Psoas muscle (tissue), 8 donors: ENCODE data around the gene TAS2R38. TPM values are rescaled to one million over a fixed set of nuclear protein-coding genes. Genes with fewer than 3 reads are reported as not detected.

ENCODE experiments used
- ATAC-seq, 4 donors: fragments of 200-7000 bp; cut with Tn5 transposase; one replicate each; pipeline ENCODE4 v1.9.1; 2020; ENCODE audit warnings: moderate library complexity in 3 of 4, mild to moderate bottlenecking in 2 of 4
- DNase-seq, 2 donors: peaks; one replicate each; pipeline ENCODE4 v3.0.0-alpha.2; 2020
- H3K27ac ChIP-seq: fragments of 200-600 bp; one replicate; pipeline ENCODE4 v1.8.0; 2022
- H3K27me3 ChIP-seq, 3 donors: fragments of 200-600 bp in 1 of 3; one replicate each; pipeline versions ENCODE4 v1.6.1 to v1.8.0; 2013 to 2022; ENCODE audit warnings: low read length in 2 of 3, mild to moderate bottlenecking in 2 of 3, moderate library complexity in 1 of 3; ENCODE audit not compliant: insufficient read depth in 3 of 3
- H3K36me3 ChIP-seq, 2 donors: fragments of 200-600 bp in 1 of 2; one replicate each; pipeline versions ENCODE4 v1.6.1 to v1.8.0; 2013 to 2022; ENCODE audit warnings: low read depth in 1 of 2, mild to moderate bottlenecking in 1 of 2, moderate library complexity in 1 of 2; ENCODE audit not compliant: insufficient read depth in 1 of 2
- H3K4me1 ChIP-seq: fragments of 200-600 bp; one replicate; pipeline ENCODE4 v1.8.0; 2022
- H3K4me3 ChIP-seq: fragments of 200-600 bp; one replicate; pipeline ENCODE4 v1.8.0; 2022; ENCODE audit warnings: mild to moderate bottlenecking
- H3K9me3 ChIP-seq: fragments of 200-600 bp; one replicate; pipeline ENCODE4 v1.8.0; 2022
- CTCF ChIP-seq: fragments of 200-600 bp; IDR thresholded peaks from one replicate; pipeline ENCODE4 v1.8.0; 2022; ENCODE audit warnings: antibody characterized with exemption
- WGBS, 3 donors: extraction: QIAGEN DNeasy Blood & Tissue Kit; methylation state at CpG; one replicate each; pipeline versions ENCODE4 v1.1.6 to v1.1.7; 2013; 5-methylcytosine and 5-hydroxymethylcytosine counted together
- intact Hi-C, 2 donors: fragments of 100-400 bp; cut with DNase I; formaldehyde crosslinking; loops; one replicate each; pipeline versions ENCODE4 v1.11.0 to v1.14.2; 2022
- polyA plus RNA-seq, 3 donors: library from polyadenylated mRNA; stranded (reverse); fragments of 200-250 nt; gene quantifications; one replicate each; pipeline ENCODE4 v1.2.3, GENCODE V29; 2013
- total RNA-seq, 4 donors: library from RNA; stranded (reverse); fragmentation: NEBNext Ultra II Directional in 2 of 4; extraction: Animal tissue kit (Norgen Biotek cat#: 25700) in 2 of 4; gene quantifications; one replicate each; pipeline versions ENCODE4 v1.2.1 to v1.2.4, GENCODE V29; 2021 to 2023
- donor health status: healthy with polysubstance abuse.
- donor health status: DM: no; HTN: no; CAD: no; lungs with moderate emphysema.
- donor health status: Bipolar disorder and iron deficiency.
- donor health status: healthy.
- donor health status: DM: yes; HTN: yes; CAD: no.
- donor health status: DM: no; HTN: no; CAD: no.
- donor health status: DM: no; HTN: no; CAD: no.
- donor health status: DM: yes; HTN: yes; CAD: no.

TAS2R38 gene
- total and polyA plus RNA-seq, 7 donors, result not detected

GRCh38 chr7:141975806-141976523 is 2.4 kb upstream of the TAS2R38 start:
- H3K27ac ChIP-seq, result no peak overlapping the region
- H3K36me3 ChIP-seq, result no peaks in the 10 kb centered on the region
- WGBS, 3 donors, result 15 to 20% (median 17%) methylated on average over 21 of the region's 21 CpGs
- H3K4me3 ChIP-seq, result peak overlapping the region; percentile 32
- TF ChIP-seq CTCF, result peak; percentile 44
- intact Hi-C loops, result loop anchor here in 1 of 2 donors (5.0 kb wide), 1 partner anchor 211 kb away; no protein-coding TSS in a partner anchor
- H3K27me3 ChIP-seq, result no peaks in the 10 kb centered on the region
- ATAC-seq (no peak), DNase-seq (peak; percentile 53 to 61)
- no peaks in the 10 kb centered on the region for H3K4me1 ChIP-seq
- H3K9me3 ChIP-seq, result peaks cover 2% of the 10 kb centered on the region

GRCh38 chr7:141974831-141975230 is 1.3 kb upstream of the TAS2R38 start:
- no peak for DNase-seq
- H3K4me1 ChIP-seq, result no peaks in the 10 kb centered on the region
- no peak for ATAC-seq
- intact Hi-C loops, result loop anchor here in 1 of 2 donors (5.0 kb wide), 1 partner anchor 212 kb away; no protein-coding TSS in a partner anchor
- H3K27ac ChIP-seq, result no peak overlapping the region
- no peaks in the 10 kb centered on the region for H3K36me3 ChIP-seq
- WGBS, 3 donors, result 70 to 79% (median 72%) methylated on average over 2 of the region's 2 CpGs
- H3K27me3 ChIP-seq, result no peaks in the 10 kb centered on the region
- peaks cover 2% of the 10 kb centered on the region for H3K9me3 ChIP-seq
- H3K4me3 ChIP-seq, result no peak overlapping the region
- TF ChIP-seq CTCF, result no peak

GRCh38 chr7:141960687-141961422 is 12.7 kb downstream of the TAS2R38 start:
- Histone ChIP-seq H3K4me1 (no peaks in the 10 kb centered on the region), H3K36me3 (no peaks in the 10 kb centered on the region), H3K4me3 (no peak overlapping the region), H3K9me3 (no peaks in the 10 kb centered on the region), H3K27me3 (no peaks in the 10 kb centered on the region), H3K27ac (no peak overlapping the region)
- intact Hi-C loops, result no loop called here
- TF ChIP-seq CTCF, result no peak
- 81 to 89% (median 85%) methylated on average over 3 of the region's 3 CpGs for WGBS, 3 donors
- ATAC-seq, result no peak
- DNase-seq, result no peak

- TF ChIP-seq CTCF, result no peak
- H3K27me3 ChIP-seq, result no peaks in the 10 kb centered on the region
- H3K36me3 ChIP-seq, result no peaks in the 10 kb centered on the region
- H3K4me3 ChIP-seq, result no peak overlapping the region
- intact Hi-C loops, result no loop called here
- no peak for ATAC-seq
- 58 to 69% (median 69%) methylated on average over 3 of the region's 3 CpGs for WGBS, 3 donors
- no peaks in the 10 kb centered on the region for H3K4me1 ChIP-seq
- H3K9me3 ChIP-seq, result no peaks in the 10 kb centered on the region
- no peak for DNase-seq
- H3K27ac ChIP-seq, result no peak overlapping the region
Measured at GRCh38 chr7:141956084-141956483, 17.5 kb downstream of the TAS2R38 start.
